ENCODE results near the gene PHF11. TPM values are rescaled to one million over a fixed set of nuclear protein-coding genes. Genes with fewer than 3 reads are reported as not detected.
A peak's percentile ranks its signal among the peaks of the same experiment; 100 is the strongest.

The PHF11 gene
- 10 to 100 TPM; 35.6 to 50.5 (median 36.6) TPM for total RNA-seq

DNA sequence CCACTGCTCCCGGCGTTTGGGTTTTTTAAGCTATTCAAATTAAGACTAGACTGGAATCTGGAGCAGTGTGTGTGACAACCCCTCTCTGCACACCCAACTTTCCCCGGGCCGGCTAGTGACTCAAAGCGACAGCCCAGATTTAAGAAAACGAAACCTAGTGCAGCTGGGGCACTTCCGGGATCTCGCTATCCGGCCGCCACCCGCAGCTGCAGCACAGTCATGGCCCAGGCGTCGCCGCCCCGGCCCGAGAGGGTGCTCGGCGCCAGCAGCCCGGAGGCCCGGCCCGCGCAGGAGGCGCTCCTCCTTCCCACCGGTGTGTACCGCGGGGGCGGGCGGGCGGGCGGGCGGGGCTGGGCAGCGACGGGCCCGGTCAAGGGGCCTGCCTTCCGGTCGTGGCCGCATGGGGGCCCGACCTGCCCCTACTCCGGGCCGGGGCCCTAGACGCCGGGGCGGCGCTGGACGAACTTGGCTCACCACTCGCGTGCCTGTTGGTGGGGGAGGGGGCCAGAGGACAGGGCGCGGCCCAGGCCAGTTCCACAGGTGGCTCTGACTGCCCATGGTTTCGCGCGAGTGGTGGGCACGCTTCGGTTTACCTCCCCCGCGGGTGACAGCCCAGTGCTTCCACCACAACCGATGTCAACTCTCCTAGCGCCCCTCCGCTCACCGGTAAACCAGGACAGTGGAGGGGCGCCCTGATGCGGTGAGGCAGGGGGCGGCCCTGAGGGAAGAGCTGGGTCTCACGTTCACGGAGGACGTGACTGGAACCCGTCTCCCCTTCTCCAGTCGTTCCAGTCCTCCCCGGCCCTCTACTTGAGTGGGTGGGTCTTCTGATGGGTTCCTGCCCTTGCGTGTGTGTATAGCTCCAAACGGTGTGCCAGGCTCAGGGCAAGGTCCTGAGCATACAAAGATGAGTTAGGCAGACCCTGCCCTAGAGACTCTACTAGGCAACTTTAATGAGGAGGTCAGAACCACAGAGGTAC, at the start of gene PHF11:
TSS of gene PHF11 (plus strand) at position 171 of the 980 bp plus-strand sequence. CDS start at position 220, 49 bp downstream.
- ATAC-seq (peak; percentile 87), DNase-seq (peak; percentile 86)
- H3K4me1 Mint-ChIP-seq (ENCODE audit: low read depth), result peaks cover 54% of the 10 kb centered on the region
- peak within 1 kb of the TSS; percentile 94 for H3K4me3 Mint-ChIP-seq
- H3K9me3 Mint-ChIP-seq, result no peaks in the 10 kb centered on the region
- peaks cover 30% of the 10 kb centered on the region for H3K36me3 Mint-ChIP-seq (ENCODE audit: insufficient read depth)
- no peaks in the 10 kb centered on the region for H3K27me3 Mint-ChIP-seq (ENCODE audit: low read depth)

DNA sequence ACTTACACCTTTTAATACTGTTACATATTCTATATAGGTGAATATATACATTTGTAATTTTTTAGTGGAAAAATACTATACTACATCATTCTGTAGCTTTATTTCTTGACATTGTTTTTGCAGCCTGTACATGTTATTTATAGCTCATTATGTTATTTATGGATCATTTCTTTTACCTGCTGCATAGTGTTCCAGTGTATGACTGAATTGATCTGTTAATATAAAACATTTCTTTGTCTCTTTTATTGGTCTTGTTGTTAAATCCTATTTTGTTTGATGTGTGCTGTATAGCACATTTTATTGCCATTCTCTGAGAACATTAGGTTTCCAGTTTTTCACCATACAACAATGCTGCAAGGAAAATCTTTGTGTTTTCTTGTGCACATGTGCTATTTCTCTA, 49.3 kb upstream of the PHF11 start:
- DNase-seq (no peak), ATAC-seq (no peak)
- H3K4me3 Mint-ChIP-seq, result peak overlapping the region; percentile 65
- H3K9me3 Mint-ChIP-seq, result no peaks in the 10 kb centered on the region
- peaks cover 9% of the 10 kb centered on the region for H3K36me3 Mint-ChIP-seq (ENCODE audit: insufficient read depth)
- H3K27me3 Mint-ChIP-seq (ENCODE audit: low read depth), result no peaks in the 10 kb centered on the region
- H3K4me1 Mint-ChIP-seq (ENCODE audit: low read depth), result peaks cover 68% of the 10 kb centered on the region

DNA sequence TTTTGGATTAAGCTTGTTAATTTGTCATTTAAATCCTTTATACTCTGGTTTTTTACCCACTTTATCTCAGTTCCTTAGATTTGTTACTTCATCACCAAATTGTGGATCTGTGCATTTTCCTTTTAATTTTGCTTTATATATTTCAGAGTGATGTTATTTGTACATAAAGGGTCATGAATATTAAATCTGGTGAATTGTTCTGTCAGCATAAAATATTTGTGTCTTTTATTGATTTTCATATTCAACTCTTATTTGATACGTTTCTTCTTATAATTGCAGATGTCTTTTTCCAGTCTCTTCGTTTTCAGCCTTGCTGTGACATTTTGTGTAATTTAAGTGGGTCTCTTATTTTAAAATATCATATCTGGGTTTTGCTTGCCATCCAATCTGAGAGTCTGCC, 47.0 kb upstream of the PHF11 start:
- Mint-ChIP-seq H3K36me3 (ENCODE audit: insufficient read depth) (peaks cover 8% of the 10 kb centered on the region), H3K4me3 (no peak overlapping the region), H3K9me3 (no peaks in the 10 kb centered on the region), H3K27me3 (ENCODE audit: low read depth) (no peaks in the 10 kb centered on the region), H3K4me1 (ENCODE audit: low read depth) (peaks cover 59% of the 10 kb centered on the region)
- DNase-seq (no peak), ATAC-seq (no peak)

DNA sequence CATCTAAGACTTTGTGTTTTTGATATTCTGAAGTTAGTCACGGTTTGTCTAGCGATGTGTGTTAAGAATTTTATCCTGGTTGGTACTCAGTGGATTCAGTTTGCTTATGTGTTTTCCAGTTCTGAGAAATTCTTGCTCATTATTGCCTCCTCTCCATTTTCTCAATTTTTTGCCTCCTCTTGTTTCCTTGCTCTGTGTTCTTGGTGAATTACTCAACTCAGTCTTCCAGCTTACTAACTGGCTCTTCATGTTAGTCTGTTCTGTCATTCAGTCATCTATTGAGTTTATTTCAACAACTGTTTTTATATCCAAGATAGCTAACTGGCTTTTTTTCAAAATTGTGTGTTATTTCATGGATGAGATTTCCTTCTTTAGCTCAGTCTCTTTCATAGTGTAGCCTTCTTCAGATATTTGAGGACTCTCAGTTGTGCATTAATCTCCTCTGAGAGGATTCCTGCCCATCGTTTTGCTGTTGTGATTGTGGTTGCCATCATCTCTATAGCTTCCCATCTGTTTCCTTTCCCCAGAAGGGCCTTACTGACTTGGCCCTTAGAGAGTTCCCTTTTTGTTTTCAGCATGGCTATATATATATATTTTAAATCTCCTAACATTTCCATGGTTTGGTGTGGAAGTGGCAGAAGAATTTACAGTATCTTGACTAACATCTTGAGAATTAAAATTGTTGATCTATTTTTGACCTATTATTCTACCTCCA, 45.5 kb upstream of the PHF11 start:
- peaks cover 12% of the 10 kb centered on the region for H3K36me3 Mint-ChIP-seq (ENCODE audit: insufficient read depth)
- no peak for DNase-seq
- peaks cover 69% of the 10 kb centered on the region for H3K4me1 Mint-ChIP-seq (ENCODE audit: low read depth)
- ATAC-seq, result peak in 1 of 2 donors; percentile 42
- peak overlapping the region; percentile 57 for H3K4me3 Mint-ChIP-seq
- no peaks in the 10 kb centered on the region for H3K27me3 Mint-ChIP-seq (ENCODE audit: low read depth)
- H3K9me3 Mint-ChIP-seq, result no peaks in the 10 kb centered on the region

DNA sequence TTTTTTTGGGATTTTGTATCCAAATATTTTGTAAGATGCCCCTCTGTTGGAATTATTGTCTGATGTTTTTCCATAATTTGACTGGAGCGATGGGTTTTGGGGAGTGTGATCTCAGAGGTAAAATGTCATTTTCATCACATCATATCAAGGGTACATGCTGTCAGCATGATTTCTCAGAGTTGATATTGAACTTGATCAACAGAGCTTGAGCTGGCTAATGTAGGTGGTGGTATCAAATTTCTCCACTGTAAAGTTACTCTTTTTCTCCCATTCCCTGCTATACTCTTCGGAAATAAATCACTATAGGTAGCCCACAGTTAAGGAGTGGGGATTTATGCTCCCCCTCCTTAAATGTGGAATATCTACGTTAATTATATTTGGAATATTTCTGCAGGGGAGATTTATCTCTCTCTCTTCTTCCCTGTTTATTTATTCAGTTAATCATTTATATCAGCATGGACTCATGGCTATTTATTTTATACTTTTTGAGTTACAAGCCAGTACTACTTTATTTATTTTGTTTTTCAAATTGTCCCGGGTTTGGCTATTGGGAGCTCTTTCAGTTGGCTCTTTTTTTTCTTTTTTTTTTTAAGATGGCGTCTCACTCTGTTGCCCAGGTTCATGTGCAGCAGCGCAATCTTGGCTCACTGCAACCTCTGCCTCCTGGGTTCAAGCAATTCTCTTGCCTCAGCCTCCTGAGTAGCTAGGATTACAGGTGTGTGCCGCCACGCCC, 42.9 kb upstream of the PHF11 start:
- Mint-ChIP-seq H3K4me1 (ENCODE audit: low read depth) (peaks cover 60% of the 10 kb centered on the region), H3K4me3 (no peak overlapping the region), H3K36me3 (ENCODE audit: insufficient read depth) (peaks cover 13% of the 10 kb centered on the region), H3K27me3 (ENCODE audit: low read depth) (no peaks in the 10 kb centered on the region), H3K9me3 (no peaks in the 10 kb centered on the region)
- no peak for DNase-seq
- ATAC-seq, result no peak

DNA sequence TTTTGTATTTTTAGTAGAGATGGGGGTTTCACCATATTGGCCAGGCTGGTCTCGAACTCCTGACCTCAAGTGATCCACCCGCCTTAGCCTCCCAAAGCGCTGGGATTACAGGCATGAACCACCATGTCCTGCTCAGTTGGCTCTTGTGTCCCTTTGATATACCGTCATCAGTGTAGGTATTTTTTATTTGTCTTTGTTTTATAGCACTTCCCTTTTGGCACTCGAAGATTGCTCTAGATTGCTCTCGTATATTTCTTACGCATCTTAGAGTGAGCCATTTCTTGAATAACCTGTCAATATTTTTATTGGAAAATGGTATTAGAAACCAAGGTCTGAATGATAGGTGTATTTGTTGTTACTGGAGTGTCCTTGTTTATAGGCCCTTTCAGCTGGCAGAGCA, 42.3 kb upstream of the PHF11 start:
- no peak overlapping the region for H3K4me3 Mint-ChIP-seq
- ATAC-seq, result no peak
- peaks cover 19% of the 10 kb centered on the region for H3K36me3 Mint-ChIP-seq (ENCODE audit: insufficient read depth)
- no peak for DNase-seq
- no peaks in the 10 kb centered on the region for H3K9me3 Mint-ChIP-seq
- peaks cover 56% of the 10 kb centered on the region for H3K4me1 Mint-ChIP-seq (ENCODE audit: low read depth)
- no peaks in the 10 kb centered on the region for H3K27me3 Mint-ChIP-seq (ENCODE audit: low read depth)

DNA sequence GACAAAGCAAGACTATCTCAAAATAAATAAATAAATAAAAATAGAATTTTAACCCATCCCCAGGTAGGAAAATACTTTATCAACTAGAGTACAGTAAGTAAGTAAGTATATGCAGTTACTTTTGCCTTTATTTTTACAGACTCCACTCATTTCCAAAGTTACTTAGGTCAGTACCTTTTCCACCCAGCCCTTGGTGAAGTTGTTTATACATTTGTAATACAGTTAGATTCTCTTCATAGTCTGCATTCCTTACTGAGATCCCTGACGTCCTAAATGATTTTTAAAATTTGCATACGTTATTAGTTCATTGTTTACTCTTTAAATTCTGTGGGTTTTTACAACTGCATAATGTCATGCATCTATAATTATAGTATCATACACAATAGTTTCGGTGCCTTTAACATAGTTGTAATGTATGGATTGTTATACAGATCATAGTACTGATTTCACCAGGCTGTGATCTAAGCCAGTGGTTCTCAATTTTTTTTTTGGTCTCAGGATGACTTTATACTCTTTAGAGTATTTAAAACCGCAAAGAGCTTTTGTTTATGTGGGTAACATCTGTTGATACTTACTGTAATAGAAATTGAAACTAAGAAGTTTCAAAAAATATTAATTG, 41.3 kb upstream of the PHF11 start:
- DNase-seq, result no peak
- no peaks in the 10 kb centered on the region for H3K9me3 Mint-ChIP-seq
- peak overlapping the region; percentile 11 for H3K4me3 Mint-ChIP-seq
- peaks cover 24% of the 10 kb centered on the region for H3K36me3 Mint-ChIP-seq (ENCODE audit: insufficient read depth)
- peaks cover 46% of the 10 kb centered on the region for H3K4me1 Mint-ChIP-seq (ENCODE audit: low read depth)
- peak; percentile 82 to 87 for ATAC-seq
- H3K27me3 Mint-ChIP-seq (ENCODE audit: low read depth), result no peaks in the 10 kb centered on the region

DNA sequence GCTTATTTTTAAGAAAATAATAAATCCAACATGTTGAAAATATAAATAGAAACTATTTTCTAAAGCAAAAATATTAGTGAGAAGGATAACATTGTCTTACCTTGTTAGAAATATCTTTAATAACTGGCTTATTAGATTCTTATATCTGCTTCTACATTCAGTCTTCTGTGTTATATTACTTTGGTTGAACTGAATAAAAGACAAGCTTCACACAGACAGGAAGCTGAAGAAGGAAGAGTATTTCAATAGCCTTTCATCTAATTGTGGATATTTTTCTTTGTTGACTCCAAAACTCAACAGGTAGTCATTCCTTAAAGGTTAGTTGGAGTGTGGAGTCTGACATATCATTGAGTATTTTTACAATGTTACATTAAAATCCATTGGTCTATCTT, 40.8 kb upstream of the PHF11 start:
- peaks cover 41% of the 10 kb centered on the region for H3K4me1 Mint-ChIP-seq (ENCODE audit: low read depth)
- H3K36me3 Mint-ChIP-seq (ENCODE audit: insufficient read depth), result peaks cover 20% of the 10 kb centered on the region
- no peak for DNase-seq
- no peaks in the 10 kb centered on the region for H3K27me3 Mint-ChIP-seq (ENCODE audit: low read depth)
- no peak overlapping the region for H3K4me3 Mint-ChIP-seq
- ATAC-seq, result no peak
- no peaks in the 10 kb centered on the region for H3K9me3 Mint-ChIP-seq

DNA sequence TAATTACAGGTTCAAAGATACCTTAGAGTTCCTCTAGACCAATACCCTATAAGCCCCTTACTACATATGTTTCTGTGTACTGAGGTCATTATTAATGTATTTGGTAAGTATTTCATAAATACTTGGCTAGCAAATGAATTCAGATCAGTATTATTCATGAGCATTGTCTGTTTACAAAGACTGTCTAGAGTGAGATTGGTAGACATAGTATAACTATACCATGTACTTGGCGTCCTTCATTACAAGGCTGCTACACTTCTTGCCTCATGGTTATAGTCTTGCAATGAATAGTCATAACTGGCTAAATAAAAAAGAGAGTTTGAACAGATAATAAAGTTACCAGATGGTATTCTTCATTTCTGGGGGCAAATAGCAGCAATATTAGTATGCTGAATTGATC, 39.6 kb upstream of the PHF11 start:
- H3K4me3 Mint-ChIP-seq, result no peak overlapping the region
- H3K27me3 Mint-ChIP-seq (ENCODE audit: low read depth), result no peaks in the 10 kb centered on the region
- ATAC-seq (no peak), DNase-seq (no peak)
- peaks cover 20% of the 10 kb centered on the region for H3K36me3 Mint-ChIP-seq (ENCODE audit: insufficient read depth)
- H3K4me1 Mint-ChIP-seq (ENCODE audit: low read depth), result peaks cover 34% of the 10 kb centered on the region
- H3K9me3 Mint-ChIP-seq, result no peaks in the 10 kb centered on the region

DNA sequence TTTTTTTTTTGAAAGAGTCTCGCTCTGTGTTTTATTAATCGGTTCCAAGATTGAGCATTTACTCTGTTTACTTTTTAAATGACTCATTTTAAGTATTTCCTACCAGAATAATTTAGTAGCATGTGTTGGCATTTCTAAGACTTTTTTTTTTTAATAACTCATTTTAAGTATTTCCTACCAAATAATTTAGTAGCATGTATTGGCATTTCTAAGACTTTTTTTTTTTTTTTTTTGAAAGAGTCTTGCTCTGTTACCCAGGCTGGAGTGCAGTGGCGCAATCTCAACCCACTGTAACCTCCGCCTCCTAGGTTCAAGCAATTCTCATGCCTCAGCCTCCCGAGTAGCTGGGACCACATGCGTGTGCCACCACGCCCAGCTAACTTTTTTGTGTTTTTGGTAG, 38.5 kb upstream of the PHF11 start:
- H3K27me3 Mint-ChIP-seq (ENCODE audit: low read depth), result no peaks in the 10 kb centered on the region

DNA sequence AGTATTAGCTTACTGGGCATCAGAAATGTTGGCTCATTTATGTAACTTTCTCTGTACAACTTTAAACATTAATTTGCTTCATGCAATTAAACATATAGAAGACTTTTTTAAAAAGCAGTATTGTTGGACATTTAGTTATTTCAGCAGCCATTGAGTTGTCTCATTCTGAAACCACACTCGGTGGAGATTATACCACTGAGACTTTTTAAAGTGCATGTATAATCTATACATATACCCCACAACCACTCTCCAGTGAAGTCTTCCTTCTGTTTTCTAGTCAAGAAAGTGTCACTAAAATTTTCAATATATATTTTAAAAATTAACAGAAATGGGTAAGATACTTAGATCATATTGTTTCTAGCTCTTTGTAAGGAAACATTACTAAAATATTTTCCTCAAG, 36.2 kb upstream of the PHF11 start:
- no peak overlapping the region for H3K4me3 Mint-ChIP-seq
- no peaks in the 10 kb centered on the region for H3K27me3 Mint-ChIP-seq (ENCODE audit: low read depth)
- H3K9me3 Mint-ChIP-seq, result peaks cover 4% of the 10 kb centered on the region
- no peak for DNase-seq
- H3K36me3 Mint-ChIP-seq (ENCODE audit: insufficient read depth), result peaks cover 48% of the 10 kb centered on the region
- peaks cover 19% of the 10 kb centered on the region for H3K4me1 Mint-ChIP-seq (ENCODE audit: low read depth)
- ATAC-seq, result no peak

More for the DNA sequence above, 38.5 kb upstream of the PHF11 start:
- ATAC-seq (no peak), DNase-seq (no peak)
- Mint-ChIP-seq H3K4me3 (no peak overlapping the region), H3K36me3 (ENCODE audit: insufficient read depth) (peaks cover 31% of the 10 kb centered on the region), H3K9me3 (no peaks in the 10 kb centered on the region), H3K4me1 (ENCODE audit: low read depth) (peaks cover 34% of the 10 kb centered on the region)

DNA sequence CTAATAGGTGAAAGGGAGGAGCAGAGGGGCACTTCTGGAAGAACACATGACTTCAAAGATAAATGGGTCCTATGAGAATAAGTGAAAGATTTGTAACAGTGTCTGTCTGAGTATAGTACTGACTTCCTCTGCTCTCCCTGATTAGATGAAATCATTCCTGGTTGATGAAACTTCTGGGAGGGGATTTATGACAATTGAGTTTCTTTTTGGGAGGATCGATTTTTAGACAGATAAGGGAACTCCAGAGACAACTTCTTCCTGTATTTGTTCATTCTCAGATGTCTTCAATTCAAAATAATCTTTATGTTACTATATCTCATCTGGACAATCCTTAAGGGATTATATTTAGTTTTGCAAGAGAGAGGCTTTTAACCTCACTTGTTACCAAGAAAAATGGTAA, 31.7 kb upstream of the PHF11 start:
- DNase-seq (no peak), ATAC-seq (no peak)
- no peak overlapping the region for H3K4me3 Mint-ChIP-seq
- no peaks in the 10 kb centered on the region for H3K27me3 Mint-ChIP-seq (ENCODE audit: low read depth)
- peaks cover 51% of the 10 kb centered on the region for H3K36me3 Mint-ChIP-seq (ENCODE audit: insufficient read depth)
- H3K9me3 Mint-ChIP-seq, result peaks cover 4% of the 10 kb centered on the region
- no peaks in the 10 kb centered on the region for H3K4me1 Mint-ChIP-seq (ENCODE audit: low read depth)

DNA sequence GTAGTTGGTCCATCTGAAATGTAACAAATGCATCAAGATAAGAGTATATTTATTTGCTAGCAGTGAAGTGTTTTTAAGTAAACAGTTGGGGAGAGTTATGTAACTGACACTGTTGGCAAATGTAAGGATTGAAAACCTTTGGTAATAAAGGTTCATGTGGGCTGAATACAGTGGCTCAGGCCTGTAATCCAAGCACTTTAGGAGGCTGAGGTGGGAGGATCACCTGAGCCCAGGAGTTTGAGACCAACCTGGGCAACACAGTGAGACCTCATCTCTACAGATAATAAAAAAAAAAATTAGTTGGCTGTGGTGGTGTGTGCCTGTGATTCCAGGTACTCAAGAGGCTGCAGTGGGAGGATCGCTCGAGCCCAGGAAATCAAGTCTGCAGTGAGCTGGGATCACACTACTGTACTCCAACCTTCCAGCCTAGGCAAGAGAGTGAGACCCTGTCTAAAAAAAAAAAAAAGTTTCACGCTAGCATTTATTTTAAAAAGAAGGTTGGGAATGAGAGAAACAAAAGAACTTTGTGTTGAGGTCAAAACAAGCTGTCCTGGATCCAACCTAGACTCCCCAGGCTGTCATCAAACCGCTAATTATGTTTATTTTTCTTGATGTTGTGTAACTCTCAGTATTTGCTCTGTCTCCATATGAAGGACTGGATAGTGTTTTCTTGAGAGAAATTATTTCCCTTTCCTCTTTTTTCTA, 31.0 kb upstream of the PHF11 start:
- DNase-seq, result no peak
- H3K9me3 Mint-ChIP-seq, result peaks cover 4% of the 10 kb centered on the region
- ATAC-seq, result no peak
- H3K36me3 Mint-ChIP-seq (ENCODE audit: insufficient read depth), result peaks cover 56% of the 10 kb centered on the region
- no peaks in the 10 kb centered on the region for H3K4me1 Mint-ChIP-seq (ENCODE audit: low read depth)
- no peaks in the 10 kb centered on the region for H3K27me3 Mint-ChIP-seq (ENCODE audit: low read depth)
- no peak overlapping the region for H3K4me3 Mint-ChIP-seq
